Measurements from ENCODE around the gene SLC24A3. TPM values are rescaled to one million over a fixed set of nuclear protein-coding genes. Genes with fewer than 3 reads are reported as not detected.

SLC24A3 gene
- total and polyA plus RNA-seq, 2 of the 13 experiments (the other 11 are each of a cell fraction or from before 2014, with no cell fraction given), result not detected

- TF ChIP-seq, protein P1, sequence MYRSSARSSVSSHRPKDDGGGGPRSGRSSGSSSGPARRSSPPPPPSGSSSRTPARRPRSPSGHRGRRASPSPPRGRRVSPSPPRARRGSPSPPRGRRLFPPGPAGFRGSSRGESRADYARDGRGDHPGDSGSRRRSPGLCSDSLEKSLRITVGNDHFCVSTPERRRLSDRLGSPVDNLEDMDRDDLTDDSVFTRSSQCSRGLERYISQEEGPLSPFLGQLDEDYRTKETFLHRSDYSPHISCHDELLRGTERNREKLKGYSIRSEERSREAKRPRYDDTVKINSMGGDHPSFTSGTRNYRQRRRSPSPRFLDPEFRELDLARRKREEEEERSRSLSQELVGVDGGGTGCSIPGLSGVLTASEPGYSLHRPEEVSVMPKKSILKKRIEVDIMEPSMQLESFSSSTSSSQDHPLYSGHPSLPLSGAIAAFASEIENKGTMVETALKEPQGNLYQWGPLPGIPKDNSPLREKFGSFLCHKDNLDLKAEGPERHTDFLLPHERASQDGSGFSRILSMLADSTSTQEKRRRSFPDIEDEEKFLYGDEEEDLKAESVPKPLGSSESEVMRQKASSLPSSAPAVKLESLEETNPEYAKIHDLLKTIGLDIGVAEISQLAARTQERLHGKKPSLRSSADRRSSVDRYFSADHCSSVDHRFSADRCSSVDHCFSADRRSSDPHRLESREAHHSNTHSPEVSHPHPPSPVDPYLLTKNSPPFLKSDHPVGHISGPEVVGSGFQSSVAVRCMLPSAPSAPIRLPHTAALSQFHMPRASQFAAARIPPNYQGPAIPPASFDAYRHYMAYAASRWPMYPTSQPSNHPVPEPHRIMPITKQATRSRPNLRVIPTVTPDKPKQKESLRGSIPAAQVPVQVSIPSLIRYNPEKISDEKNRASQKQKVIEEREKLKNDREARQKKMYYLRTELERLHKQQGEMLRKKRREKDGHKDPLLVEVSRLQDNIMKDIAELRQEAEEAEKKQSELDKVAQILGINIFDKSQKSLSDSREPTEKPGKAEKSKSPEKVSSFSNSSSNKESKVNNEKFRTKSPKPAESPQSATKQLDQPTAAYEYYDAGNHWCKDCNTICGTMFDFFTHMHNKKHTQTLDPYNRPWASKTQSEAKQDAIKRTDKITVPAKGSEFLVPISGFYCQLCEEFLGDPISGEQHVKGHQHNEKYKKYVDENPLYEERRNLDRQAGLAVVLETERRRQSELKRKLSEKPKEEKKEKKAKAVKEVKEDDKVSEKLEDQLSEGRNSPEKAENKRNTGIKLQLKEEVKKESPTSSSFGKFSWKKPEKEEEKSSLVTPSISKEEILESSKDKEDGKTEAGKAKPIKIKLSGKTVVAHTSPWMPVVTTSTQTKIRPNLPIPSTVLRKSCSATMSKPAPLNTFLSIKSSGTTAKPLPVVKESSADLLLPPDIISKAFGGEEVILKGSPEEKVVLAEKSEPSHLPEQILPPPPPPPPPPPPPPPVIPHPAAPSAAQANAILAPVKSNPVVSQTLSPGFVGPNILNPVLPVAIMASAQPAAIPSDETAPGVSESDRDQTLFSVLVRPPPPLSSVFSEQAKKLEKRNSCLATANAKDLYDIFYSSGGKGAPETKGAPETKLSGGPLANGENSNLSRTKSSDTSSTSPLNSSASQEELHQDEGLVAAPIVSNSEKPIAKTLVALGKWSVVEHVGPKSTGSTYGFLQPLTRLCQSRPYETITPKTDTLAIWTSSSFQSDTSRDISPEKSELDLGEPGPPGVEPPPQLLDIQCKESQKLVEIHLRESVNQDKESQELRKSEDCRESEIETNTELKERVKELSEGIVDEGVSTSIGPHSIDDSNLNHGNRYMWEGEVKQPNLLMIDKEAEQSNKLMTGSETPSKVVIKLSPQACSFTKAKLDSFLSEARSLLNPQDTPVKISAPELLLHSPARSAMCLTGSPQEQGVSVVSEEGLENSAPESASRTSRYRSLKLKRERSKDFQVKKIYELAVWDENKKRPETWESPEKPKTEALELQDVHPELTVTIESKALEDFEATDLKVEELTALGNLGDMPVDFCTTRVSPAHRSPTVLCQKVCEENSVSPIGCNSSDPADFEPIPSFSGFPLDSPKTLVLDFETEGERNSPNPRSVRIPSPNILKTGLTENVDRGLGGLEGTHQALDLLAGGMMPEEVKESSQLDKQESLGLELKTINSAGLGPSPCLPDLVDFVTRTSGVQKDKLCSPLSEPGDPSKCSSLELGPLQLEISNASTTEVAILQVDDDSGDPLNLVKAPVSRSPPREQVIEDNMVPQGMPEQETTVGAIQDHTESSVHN (CRISPR knock-in tag; IDR thresholded peaks at IDR 0.05), result no peak
- TF ChIP-seq, protein P2, sequence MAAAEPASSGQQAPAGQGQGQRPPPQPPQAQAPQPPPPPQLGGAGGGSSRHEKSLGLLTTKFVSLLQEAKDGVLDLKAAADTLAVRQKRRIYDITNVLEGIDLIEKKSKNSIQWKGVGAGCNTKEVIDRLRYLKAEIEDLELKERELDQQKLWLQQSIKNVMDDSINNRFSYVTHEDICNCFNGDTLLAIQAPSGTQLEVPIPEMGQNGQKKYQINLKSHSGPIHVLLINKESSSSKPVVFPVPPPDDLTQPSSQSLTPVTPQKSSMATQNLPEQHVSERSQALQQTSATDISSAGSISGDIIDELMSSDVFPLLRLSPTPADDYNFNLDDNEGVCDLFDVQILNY (CRISPR knock-in tag; conservative IDR thresholded peaks at IDR 0.05), result no peak
- 0 out of 2 replicates have a peak, but pooled peaks have one; percentile 41 for TF ChIP-seq MYNN (CRISPR knock-in tag; IDR thresholded peaks at IDR 0.05; ENCODE audit: low read depth)
- TF ChIP-seq ZNF543 (CRISPR knock-in tag; IDR thresholded peaks at IDR 0.05), result no peak; the same call in 1 of the 2 replicates
- TF ChIP-seq, protein P3, sequence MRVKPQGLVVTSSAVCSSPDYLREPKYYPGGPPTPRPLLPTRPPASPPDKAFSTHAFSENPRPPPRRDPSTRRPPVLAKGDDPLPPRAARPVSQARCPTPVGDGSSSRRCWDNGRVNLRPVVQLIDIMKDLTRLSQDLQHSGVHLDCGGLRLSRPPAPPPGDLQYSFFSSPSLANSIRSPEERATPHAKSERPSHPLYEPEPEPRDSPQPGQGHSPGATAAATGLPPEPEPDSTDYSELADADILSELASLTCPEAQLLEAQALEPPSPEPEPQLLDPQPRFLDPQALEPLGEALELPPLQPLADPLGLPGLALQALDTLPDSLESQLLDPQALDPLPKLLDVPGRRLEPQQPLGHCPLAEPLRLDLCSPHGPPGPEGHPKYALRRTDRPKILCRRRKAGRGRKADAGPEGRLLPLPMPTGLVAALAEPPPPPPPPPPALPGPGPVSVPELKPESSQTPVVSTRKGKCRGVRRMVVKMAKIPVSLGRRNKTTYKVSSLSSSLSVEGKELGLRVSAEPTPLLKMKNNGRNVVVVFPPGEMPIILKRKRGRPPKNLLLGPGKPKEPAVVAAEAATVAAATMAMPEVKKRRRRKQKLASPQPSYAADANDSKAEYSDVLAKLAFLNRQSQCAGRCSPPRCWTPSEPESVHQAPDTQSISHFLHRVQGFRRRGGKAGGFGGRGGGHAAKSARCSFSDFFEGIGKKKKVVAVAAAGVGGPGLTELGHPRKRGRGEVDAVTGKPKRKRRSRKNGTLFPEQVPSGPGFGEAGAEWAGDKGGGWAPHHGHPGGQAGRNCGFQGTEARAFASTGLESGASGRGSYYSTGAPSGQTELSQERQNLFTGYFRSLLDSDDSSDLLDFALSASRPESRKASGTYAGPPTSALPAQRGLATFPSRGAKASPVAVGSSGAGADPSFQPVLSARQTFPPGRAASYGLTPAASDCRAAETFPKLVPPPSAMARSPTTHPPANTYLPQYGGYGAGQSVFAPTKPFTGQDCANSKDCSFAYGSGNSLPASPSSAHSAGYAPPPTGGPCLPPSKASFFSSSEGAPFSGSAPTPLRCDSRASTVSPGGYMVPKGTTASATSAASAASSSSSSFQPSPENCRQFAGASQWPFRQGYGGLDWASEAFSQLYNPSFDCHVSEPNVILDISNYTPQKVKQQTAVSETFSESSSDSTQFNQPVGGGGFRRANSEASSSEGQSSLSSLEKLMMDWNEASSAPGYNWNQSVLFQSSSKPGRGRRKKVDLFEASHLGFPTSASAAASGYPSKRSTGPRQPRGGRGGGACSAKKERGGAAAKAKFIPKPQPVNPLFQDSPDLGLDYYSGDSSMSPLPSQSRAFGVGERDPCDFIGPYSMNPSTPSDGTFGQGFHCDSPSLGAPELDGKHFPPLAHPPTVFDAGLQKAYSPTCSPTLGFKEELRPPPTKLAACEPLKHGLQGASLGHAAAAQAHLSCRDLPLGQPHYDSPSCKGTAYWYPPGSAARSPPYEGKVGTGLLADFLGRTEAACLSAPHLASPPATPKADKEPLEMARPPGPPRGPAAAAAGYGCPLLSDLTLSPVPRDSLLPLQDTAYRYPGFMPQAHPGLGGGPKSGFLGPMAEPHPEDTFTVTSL (CRISPR knock-in tag; IDR thresholded peaks at IDR 0.05; ENCODE audit: borderline replicate concordance), result no peak; the same call in 1 of the 2 replicates
- no peak for TF ChIP-seq ZNF253 (CRISPR knock-in tag; IDR thresholded peaks at IDR 0.05; ENCODE audit: borderline replicate concordance)
- peak; percentile 60 for TF ChIP-seq MAX (IDR thresholded peaks at IDR 0.05)
- TF ChIP-seq MEF2D (CRISPR knock-in tag; IDR thresholded peaks at IDR 0.05), result peak; percentile 62
- peak; percentile 74; the same call in 1 of the 2 replicates for TF ChIP-seq MAZ (IDR thresholded peaks at IDR 0.05; ENCODE audit: borderline replicate concordance, low read depth, low read length)
- peak; percentile 74 for TF ChIP-seq MAZ (CRISPR knock-in tag; IDR thresholded peaks at IDR 0.05; ENCODE audit: low read depth)
- 0 out of 2 replicates have a peak, but pooled peaks have one; percentile 65 for TF ChIP-seq ZMAT3 (CRISPR knock-in tag; conservative IDR thresholded peaks at IDR 0.05)
Observed at GRCh38 chr20:19757487-19758132, 545.2 kb downstream of the SLC24A3 start (continued).
